Upper lobe of right lung (tissue), 1 donor: ENCODE results near the gene WWOX. TPM values are rescaled to one million over a fixed set of nuclear protein-coding genes. Genes with fewer than 3 reads are reported as not detected.

Source experiments
- ATAC-seq: fragments of 200-7000 bp; cut with Tn5 transposase; one replicate; pipeline ENCODE4 v1.9.1; 2020; ENCODE audit warnings: mild to moderate bottlenecking, moderate library complexity
- DNase-seq: peaks from one replicate; pipeline ENCODE4 v3.0.0-alpha.2; 2020
- H3K27ac ChIP-seq: fragments of 200-600 bp; one replicate; pipeline ENCODE4 v1.8.0; 2022
- H3K27me3 ChIP-seq: fragments of 200-600 bp; one replicate; pipeline ENCODE4 v1.8.0; 2022; ENCODE audit warnings: mild to moderate bottlenecking
- H3K36me3 ChIP-seq: fragments of 200-600 bp; one replicate; pipeline ENCODE4 v1.8.0; 2022
- H3K4me1 ChIP-seq: fragments of 200-600 bp; one replicate; pipeline ENCODE4 v1.8.0; 2022
- H3K4me3 ChIP-seq: fragments of 200-600 bp; one replicate; pipeline ENCODE4 v1.8.0; 2022; ENCODE audit warnings: mild to moderate bottlenecking
- H3K9me3 ChIP-seq: fragments of 200-600 bp; one replicate; pipeline ENCODE4 v1.8.0; 2022
- intact Hi-C: fragments of 100-400 bp; cut with DNase I; formaldehyde crosslinking; loops from one replicate; pipeline ENCODE4 v1.11.0; 2022
- total RNA-seq: library from RNA; stranded (reverse); fragmentation: NEBNext Ultra II Directional; extraction: Animal tissue kit (Norgen Biotek cat#: 25700); gene quantifications from one replicate; pipeline ENCODE4 v1.2.1, GENCODE V29; 2021
- TF ChIP-seq, protein P1 (sequence below): fragments of 200-600 bp; IDR thresholded peaks from one replicate; pipeline ENCODE4 v1.8.0; 2022; ENCODE audit warnings: antibody characterized with exemption
- donor health status: DM: no; HTN: yes; CAD: no; lungs with severe emphysema.

The WWOX gene
- total RNA-seq, 1 donor from 2014 or later: 17.0 TPM

DNA sequence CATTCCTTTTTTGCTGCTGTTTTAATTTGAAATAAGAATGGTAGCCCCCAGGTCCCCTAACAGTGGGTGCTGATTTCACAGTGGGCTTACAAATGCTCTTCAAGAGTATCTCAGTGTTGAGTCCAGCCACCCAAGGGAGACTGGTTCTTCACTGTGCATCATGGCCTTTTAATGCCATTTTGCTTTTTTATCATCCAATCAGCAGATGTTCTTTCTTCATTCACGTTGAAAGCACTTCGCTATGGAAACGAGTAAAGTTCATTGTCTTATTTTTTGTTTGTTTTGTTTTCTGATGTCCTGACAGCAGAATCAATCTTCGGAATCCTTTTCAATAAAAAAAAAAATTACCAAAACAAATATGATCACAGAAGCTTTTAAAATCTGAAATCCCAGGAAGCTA, 1072.0 kb downstream of the WWOX start:
- intact Hi-C loops: no loop called here
- H3K4me1 ChIP-seq: peaks cover 8% of the 10 kb centered on the region
- H3K27me3 ChIP-seq: no peaks in the 10 kb centered on the region
- H3K27ac ChIP-seq: no peak overlapping the region
- no peak overlapping the region for H3K4me3 ChIP-seq
- H3K9me3 ChIP-seq: no peaks in the 10 kb centered on the region
- H3K36me3 ChIP-seq: no peaks in the 10 kb centered on the region
- TF ChIP-seq, protein P1, sequence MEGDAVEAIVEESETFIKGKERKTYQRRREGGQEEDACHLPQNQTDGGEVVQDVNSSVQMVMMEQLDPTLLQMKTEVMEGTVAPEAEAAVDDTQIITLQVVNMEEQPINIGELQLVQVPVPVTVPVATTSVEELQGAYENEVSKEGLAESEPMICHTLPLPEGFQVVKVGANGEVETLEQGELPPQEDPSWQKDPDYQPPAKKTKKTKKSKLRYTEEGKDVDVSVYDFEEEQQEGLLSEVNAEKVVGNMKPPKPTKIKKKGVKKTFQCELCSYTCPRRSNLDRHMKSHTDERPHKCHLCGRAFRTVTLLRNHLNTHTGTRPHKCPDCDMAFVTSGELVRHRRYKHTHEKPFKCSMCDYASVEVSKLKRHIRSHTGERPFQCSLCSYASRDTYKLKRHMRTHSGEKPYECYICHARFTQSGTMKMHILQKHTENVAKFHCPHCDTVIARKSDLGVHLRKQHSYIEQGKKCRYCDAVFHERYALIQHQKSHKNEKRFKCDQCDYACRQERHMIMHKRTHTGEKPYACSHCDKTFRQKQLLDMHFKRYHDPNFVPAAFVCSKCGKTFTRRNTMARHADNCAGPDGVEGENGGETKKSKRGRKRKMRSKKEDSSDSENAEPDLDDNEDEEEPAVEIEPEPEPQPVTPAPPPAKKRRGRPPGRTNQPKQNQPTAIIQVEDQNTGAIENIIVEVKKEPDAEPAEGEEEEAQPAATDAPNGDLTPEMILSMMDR: no peak
- ATAC-seq (no peak), DNase-seq (no peak)

DNA sequence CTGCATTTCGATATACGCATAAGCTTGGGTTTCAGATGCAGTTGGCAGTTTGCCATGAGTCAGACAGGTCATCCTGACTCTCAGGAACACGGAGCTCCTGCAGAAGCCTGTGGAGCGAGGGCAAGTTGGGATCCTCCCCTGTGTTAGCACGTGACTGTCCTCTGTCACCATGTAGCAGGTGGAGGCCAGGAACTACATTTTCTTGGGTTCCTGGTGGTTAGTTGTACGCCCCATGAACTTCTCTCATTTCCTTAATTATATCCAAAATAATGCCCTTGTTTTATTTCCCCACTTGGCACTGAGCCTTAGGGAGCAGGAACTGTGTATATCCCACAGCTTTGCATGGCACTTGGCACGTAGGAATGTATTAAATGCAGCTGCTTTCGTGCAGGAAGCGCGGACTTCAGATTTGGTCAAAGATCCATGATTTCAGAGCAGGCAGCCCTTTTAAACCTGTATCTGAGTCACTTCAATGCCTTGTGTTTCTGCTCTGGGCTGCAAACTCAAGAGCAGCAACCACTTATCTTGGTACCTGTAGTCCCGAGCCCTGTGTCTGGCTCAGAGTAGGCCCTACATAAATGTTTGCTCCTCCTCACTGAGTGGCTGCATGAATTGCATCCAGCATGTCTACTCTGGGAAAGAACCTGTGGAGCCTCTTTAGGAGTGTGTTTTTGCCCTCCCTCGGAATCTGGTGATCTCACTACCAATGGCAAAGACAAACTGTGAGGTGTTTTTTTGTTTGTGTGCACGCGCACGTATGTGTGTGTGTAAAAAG, 1072.7 kb downstream of the WWOX start:
- no peaks in the 10 kb centered on the region for H3K36me3 ChIP-seq
- H3K9me3 ChIP-seq: no peaks in the 10 kb centered on the region
- no peak for DNase-seq
- peak; percentile 78 for ATAC-seq
- TF ChIP-seq, protein P1: no peak
- no peak overlapping the region for H3K4me3 ChIP-seq
- no peaks in the 10 kb centered on the region for H3K27me3 ChIP-seq
- no peak overlapping the region for H3K27ac ChIP-seq
- H3K4me1 ChIP-seq: peaks cover 8% of the 10 kb centered on the region
- intact Hi-C loops: no loop called here

DNA sequence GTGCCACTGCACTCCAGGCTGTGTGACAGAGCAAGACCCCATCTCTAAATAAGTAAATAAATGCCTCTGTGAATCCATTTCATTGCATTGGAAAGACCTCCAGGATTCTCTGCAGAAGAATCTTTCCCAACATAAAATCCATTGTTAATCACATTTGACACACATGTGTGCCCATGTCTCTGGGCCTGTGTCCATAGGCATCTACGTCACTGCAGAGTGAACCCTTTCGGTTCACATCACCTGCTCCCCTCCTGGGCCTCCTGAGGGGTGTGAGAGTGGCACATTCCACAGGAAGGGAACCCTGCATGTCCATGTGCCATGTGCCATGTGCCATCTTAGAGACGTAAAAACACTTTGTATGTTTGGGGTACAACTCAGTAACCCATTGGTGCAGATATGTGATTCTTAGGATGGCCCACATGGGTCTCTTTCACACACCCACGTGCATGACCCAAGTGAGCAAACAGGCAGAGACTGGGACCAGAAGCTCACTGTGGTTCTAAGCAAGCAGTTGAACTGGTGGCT, 1073.6 kb downstream of the WWOX start:
- Histone ChIP-seq H3K9me3 (no peaks in the 10 kb centered on the region), H3K4me3 (no peak overlapping the region), H3K4me1 (peaks cover 8% of the 10 kb centered on the region), H3K27ac (no peak overlapping the region), H3K27me3 (no peaks in the 10 kb centered on the region), H3K36me3 (no peaks in the 10 kb centered on the region)
- ATAC-seq (no peak), DNase-seq (no peak)
- TF ChIP-seq, protein P1: no peak
- intact Hi-C loops: no loop called here

DNA sequence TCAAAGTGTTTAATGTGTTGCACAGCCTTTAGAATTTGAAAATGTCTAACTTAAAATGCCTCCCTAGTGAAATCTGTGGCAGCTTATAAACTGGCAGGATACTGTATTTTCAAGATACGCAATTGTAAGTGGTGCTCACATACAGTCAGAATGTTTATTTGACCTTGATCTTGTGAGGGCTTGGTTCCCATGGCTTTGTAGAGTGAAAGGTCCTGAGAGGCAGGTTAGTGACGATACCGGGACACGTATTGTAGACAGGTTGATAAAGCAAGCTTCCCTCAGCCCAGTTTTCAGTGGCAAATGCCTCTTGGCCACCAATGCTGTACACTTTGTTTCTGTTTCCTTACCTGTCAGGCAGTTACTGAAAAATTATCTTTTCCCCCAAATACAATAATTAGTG, 1074.5 kb downstream of the WWOX start:
- Histone ChIP-seq H3K36me3 (no peaks in the 10 kb centered on the region), H3K9me3 (no peaks in the 10 kb centered on the region), H3K27ac (no peak overlapping the region), H3K4me1 (peaks cover 8% of the 10 kb centered on the region), H3K27me3 (no peaks in the 10 kb centered on the region), H3K4me3 (no peak overlapping the region)
- intact Hi-C loops: no loop called here
- TF ChIP-seq, protein P1: no peak
- ATAC-seq (peak; percentile 32), DNase-seq (no peak)

DNA sequence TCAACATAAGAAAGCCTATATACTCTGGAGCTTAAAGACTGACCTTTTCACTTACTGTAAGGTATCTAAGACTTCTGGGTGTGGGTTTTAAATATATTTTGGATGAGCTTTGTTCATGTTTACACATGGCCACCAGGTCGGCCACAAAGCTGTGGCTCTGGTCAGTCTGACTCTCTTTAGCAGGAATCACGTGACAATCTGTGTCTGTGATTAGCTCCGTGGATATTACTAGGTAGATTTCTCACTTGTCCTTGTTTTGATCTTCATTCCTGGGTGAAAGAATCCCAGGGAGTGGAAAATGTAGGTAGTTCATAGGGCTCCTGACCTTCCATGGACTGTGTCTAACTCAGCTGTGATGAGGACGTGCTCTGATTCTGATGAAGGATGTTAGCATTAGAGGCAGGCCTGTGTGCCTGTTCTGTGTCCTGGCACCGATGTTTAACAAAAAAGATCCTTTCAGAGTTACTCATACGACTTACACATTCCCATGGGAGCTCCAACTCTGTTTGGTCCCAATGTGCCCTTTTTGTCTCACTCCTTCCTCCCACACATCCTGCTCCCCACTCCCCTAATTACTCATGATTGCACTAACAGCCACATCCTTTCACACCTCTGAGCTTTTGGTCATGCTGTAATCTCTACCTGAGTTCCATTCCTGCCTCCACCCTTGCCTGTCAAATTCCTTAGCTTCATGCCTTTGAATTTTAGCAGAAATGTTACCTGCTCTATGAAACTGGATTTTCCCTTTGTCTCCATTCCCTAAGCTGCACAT, 1076.0 kb downstream of the WWOX start:
- no peak for DNase-seq
- ATAC-seq: no peak
- H3K36me3 ChIP-seq: no peaks in the 10 kb centered on the region
- intact Hi-C loops: no loop called here
- no peak overlapping the region for H3K4me3 ChIP-seq
- H3K27me3 ChIP-seq: no peaks in the 10 kb centered on the region
- TF ChIP-seq, protein P1: no peak
- no peak overlapping the region for H3K27ac ChIP-seq
- peaks cover 7% of the 10 kb centered on the region for H3K9me3 ChIP-seq
- H3K4me1 ChIP-seq: no peaks in the 10 kb centered on the region
